Measurements from ENCODE around the gene QRFPR. TPM values are rescaled to one million over a fixed set of nuclear protein-coding genes. Genes with fewer than 3 reads are reported as not detected.

QRFPR gene
- total RNA-seq, 1 donor from 2014 or later, result 0.17 TPM

DNA sequence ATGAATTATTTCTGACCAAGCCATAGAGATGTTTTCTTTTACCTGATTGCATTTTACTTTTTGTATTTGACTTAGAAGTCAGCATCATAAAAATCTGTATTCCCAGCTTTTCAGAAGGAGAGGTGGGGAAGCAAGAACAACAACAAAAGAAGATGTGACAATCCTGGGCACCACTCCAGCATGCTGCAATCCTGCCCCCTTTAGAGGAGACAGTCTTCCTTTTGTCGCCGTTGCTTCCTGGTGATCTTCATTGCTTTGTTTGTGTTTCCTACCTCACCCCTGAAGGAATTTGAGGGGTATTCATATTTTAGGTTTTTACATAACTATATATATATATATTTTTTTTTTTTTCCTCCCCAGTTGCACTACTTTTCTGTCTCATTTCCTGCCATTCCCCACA is 3.7 kb downstream of the QRFPR start:
- TF ChIP-seq CTCF (IDR thresholded peaks at IDR 0.05; ENCODE audit: insufficient read depth, low read length, poor library complexity, severe bottlenecking), result no peak
- Histone ChIP-seq H3K36me3 (ENCODE audit: control insufficient read depth, insufficient read depth, low read length) (no peaks in the 10 kb centered on the region), H3K27me3 (ENCODE audit: control insufficient read depth, insufficient read depth, low read length) (peaks cover 15% of the 10 kb centered on the region), H3K4me3 (ENCODE audit: low read depth, low read length) (no peak overlapping the region)
- DNase-seq (ENCODE audit: low read depth), result no peak

DNA sequence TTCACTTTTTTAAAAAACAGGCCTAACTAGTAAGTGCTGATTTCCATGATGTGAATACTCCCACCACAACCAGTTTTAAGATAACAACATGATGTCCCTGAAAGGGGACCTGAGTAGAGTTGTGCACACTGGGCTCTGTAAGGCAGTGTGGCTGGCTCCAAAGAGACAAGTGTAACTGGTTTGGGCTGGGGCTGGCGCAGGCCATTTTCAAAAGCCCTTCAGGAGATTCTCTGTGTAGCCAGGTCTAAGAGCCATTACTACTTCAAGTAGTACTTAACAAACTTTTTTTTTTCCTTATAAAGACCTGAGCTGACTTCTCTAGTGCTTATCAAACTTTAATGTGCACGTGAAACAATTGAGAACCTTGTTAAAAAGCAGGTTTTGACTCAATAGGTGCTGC is 4.3 kb downstream of the QRFPR start:
- DNase-seq (ENCODE audit: low read depth), result no peak
- peaks cover 15% of the 10 kb centered on the region for H3K27me3 ChIP-seq (ENCODE audit: control insufficient read depth, insufficient read depth, low read length)
- no peak overlapping the region for H3K4me3 ChIP-seq (ENCODE audit: low read depth, low read length)
- no peaks in the 10 kb centered on the region for H3K36me3 ChIP-seq (ENCODE audit: control insufficient read depth, insufficient read depth, low read length)
- TF ChIP-seq CTCF (IDR thresholded peaks at IDR 0.05; ENCODE audit: insufficient read depth, low read length, poor library complexity, severe bottlenecking), result no peak

DNA sequence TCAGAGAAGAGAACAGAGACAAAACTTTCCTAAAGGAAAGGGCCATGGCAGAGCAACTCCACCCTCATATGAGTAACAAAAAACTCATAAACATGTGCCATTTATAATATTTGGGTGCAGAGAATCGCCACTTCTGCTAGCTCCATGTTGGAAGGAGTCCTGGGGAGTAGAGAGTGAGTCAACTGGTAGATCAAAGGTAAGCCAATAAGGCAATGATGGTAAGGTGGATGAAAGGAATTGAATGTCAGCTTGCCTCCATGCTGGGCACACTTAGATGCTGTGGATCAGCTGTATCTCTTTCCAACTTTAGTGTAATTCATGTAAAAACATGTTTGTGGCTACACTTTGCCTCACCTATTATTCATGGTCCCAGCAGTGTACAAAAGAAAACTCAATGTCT is 4.7 kb downstream of the QRFPR start:
- H3K36me3 ChIP-seq (ENCODE audit: control insufficient read depth, insufficient read depth, low read length), result no peaks in the 10 kb centered on the region
- no peak overlapping the region for H3K4me3 ChIP-seq (ENCODE audit: low read depth, low read length)
- no peak for TF ChIP-seq CTCF (IDR thresholded peaks at IDR 0.05; ENCODE audit: insufficient read depth, low read length, poor library complexity, severe bottlenecking)
- peaks cover 15% of the 10 kb centered on the region for H3K27me3 ChIP-seq (ENCODE audit: control insufficient read depth, insufficient read depth, low read length)
- no peak for DNase-seq (ENCODE audit: low read depth)

- Histone ChIP-seq H3K4me3 (ENCODE audit: low read depth, low read length) (no peak overlapping the region), H3K27me3 (ENCODE audit: control insufficient read depth, insufficient read depth, low read length) (peaks cover 7% of the 10 kb centered on the region), H3K36me3 (ENCODE audit: control insufficient read depth, insufficient read depth, low read length) (no peaks in the 10 kb centered on the region)
- TF ChIP-seq CTCF (IDR thresholded peaks at IDR 0.05; ENCODE audit: insufficient read depth, low read length, poor library complexity, severe bottlenecking), result no peak
- no peak for DNase-seq (ENCODE audit: low read depth)
Measured at GRCh38 chr4:121375262-121375661, 5.6 kb downstream of the QRFPR start.

GRCh38 chr4:121373841-121374240 is 7.0 kb downstream of the QRFPR start:
- no peak for TF ChIP-seq CTCF (IDR thresholded peaks at IDR 0.05; ENCODE audit: insufficient read depth, low read length, poor library complexity, severe bottlenecking)
- Histone ChIP-seq H3K4me3 (ENCODE audit: low read depth, low read length) (no peak overlapping the region), H3K36me3 (ENCODE audit: control insufficient read depth, insufficient read depth, low read length) (no peaks in the 10 kb centered on the region), H3K27me3 (ENCODE audit: control insufficient read depth, insufficient read depth, low read length) (no peaks in the 10 kb centered on the region)
- no peak for DNase-seq (ENCODE audit: low read depth)

DNA sequence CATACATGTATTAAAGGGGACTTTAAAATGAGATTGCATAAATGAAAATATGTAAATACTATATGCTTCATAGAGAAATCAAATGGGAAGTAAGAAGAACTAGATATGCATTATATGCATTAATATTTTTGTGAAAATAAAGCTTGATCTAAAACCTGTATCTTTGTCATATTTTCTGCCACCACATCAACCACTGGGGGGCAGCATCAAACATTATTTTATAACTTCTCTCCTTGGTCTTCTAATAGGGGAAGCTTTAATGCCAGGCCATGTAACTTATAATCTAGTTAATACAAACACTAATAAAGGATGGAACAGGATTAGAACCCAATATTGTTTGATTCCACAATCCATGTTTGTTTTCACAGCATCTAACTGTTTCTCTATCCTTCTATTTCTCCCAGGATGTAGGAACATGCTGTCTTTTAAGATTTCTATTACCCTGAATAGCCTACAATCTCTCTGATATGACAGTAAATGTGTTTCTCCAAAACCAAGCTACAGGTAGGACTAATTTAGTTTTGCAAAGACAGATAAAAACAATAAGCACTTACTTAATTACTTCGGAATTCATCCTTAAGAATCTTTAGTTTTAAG is 10.0 kb downstream of the QRFPR start:
- DNase-seq (ENCODE audit: low read depth), result no peak
- no peaks in the 10 kb centered on the region for H3K36me3 ChIP-seq (ENCODE audit: control insufficient read depth, insufficient read depth, low read length)
- TF ChIP-seq CTCF (IDR thresholded peaks at IDR 0.05; ENCODE audit: insufficient read depth, low read length, poor library complexity, severe bottlenecking), result peak; percentile 51
- no peak overlapping the region for H3K4me3 ChIP-seq (ENCODE audit: low read depth, low read length)
- H3K27me3 ChIP-seq (ENCODE audit: control insufficient read depth, insufficient read depth, low read length), result no peaks in the 10 kb centered on the region
